Measurements from ENCODE around the gene VPS72.

The VPS72 gene

GRCh38 chr1:151187205-151187604 is 2.8 kb downstream of the VPS72 start:
- in situ Hi-C loops (cut with MboI; ENCODE audit: low sequenced_read_pairs): no loop called here

GRCh38 chr1:151184211-151184610 is 5.8 kb downstream of the VPS72 start:
- in situ Hi-C loops (cut with MboI; ENCODE audit: low sequenced_read_pairs): no loop called here

GRCh38 chr1:151176514-151177045 is 13.4 kb downstream of the VPS72 start:
- in situ Hi-C loops (cut with MboI; ENCODE audit: low sequenced_read_pairs): no loop called here

GRCh38 chr1:151175863-151176262 is 14.1 kb downstream of the VPS72 start, which contains the start of gene TMOD4:
Gene TMOD4, minus strand, starts transcription at chr1:151175981. Its CDS starts 1,106 bp downstream, at chr1:151174875.
- in situ Hi-C loops (cut with MboI; ENCODE audit: low sequenced_read_pairs): no loop called here

- in situ Hi-C loops (cut with MboI; ENCODE audit: low sequenced_read_pairs): no loop called here
Observed at GRCh38 chr1:151175041-151175741, 14.8 kb downstream of the VPS72 start.

- in situ Hi-C loops (cut with MboI; ENCODE audit: low sequenced_read_pairs): no loop called here
Observed at GRCh38 chr1:151171190-151171589, 18.8 kb downstream of the VPS72 start.

- in situ Hi-C loops (cut with MboI; ENCODE audit: low sequenced_read_pairs): no loop called here
Observed at GRCh38 chr1:151167116-151167515, 22.9 kb downstream of the VPS72 start.

- in situ Hi-C loops (cut with MboI; ENCODE audit: low sequenced_read_pairs): no loop called here
Observed at GRCh38 chr1:151166505-151166956, 23.5 kb downstream of the VPS72 start.

GRCh38 chr1:151165738-151166504 is 24.1 kb downstream of the VPS72 start, which contains the start of the genes LYSMD1 and SCNM1:
Gene LYSMD1, minus strand, starts transcription at chr1:151165902. Its CDS starts 644 bp downstream, at chr1:151165258.
Gene SCNM1, plus strand, starts transcription at chr1:151166144. Its CDS starts 9 bp downstream, at chr1:151166153.
- in situ Hi-C loops (cut with MboI; ENCODE audit: low sequenced_read_pairs): no loop called here

- in situ Hi-C loops (cut with MboI; ENCODE audit: low sequenced_read_pairs): no loop called here
Observed at GRCh38 chr1:151165281-151165737, 24.7 kb downstream of the VPS72 start.

- in situ Hi-C loops (cut with MboI; ENCODE audit: low sequenced_read_pairs): no loop called here
Observed at GRCh38 chr1:151164732-151165280, 25.2 kb downstream of the VPS72 start.

- in situ Hi-C loops (cut with MboI; ENCODE audit: low sequenced_read_pairs): no loop called here
Observed at GRCh38 chr1:151159373-151159772, 30.6 kb downstream of the VPS72 start.

GRCh38 chr1:151158751-151159251 is 31.2 kb downstream of the VPS72 start:
- in situ Hi-C loops (cut with MboI; ENCODE audit: low sequenced_read_pairs): no loop called here

- in situ Hi-C loops (cut with MboI; ENCODE audit: low sequenced_read_pairs): no loop called here
Observed at GRCh38 chr1:151158326-151158725, 31.7 kb downstream of the VPS72 start.

GRCh38 chr1:151157067-151157531 is 32.9 kb downstream of the VPS72 start:
- in situ Hi-C loops (cut with MboI; ENCODE audit: low sequenced_read_pairs): no loop called here

GRCh38 chr1:151156515-151156819 is 33.5 kb downstream of the VPS72 start, which contains the start of gene TNFAIP8L2:
Gene TNFAIP8L2, plus strand, starts transcription at chr1:151156649. Its CDS starts 2,049 bp downstream, at chr1:151158698.
- in situ Hi-C loops (cut with MboI; ENCODE audit: low sequenced_read_pairs): no loop called here

GRCh38 chr1:151147665-151148064 is 42.3 kb downstream of the VPS72 start:
- in situ Hi-C loops (cut with MboI; ENCODE audit: low sequenced_read_pairs): no loop called here

GRCh38 chr1:151147132-151147503 is 42.9 kb downstream of the VPS72 start:
- in situ Hi-C loops (cut with MboI; ENCODE audit: low sequenced_read_pairs): no loop called here

GRCh38 chr1:151146412-151147131 is 43.4 kb downstream of the VPS72 start, which contains the start of gene SEMA6C:
Gene SEMA6C, minus strand, starts transcription at chr1:151146631. Its CDS starts 4,010 bp downstream, at chr1:151142621.
- in situ Hi-C loops (cut with MboI; ENCODE audit: low sequenced_read_pairs): no loop called here

- in situ Hi-C loops (cut with MboI; ENCODE audit: low sequenced_read_pairs): no loop called here
Observed at GRCh38 chr1:151146072-151146411, 44.0 kb downstream of the VPS72 start.
